H1 (cell line): Measurements from ENCODE around the gene SLC8A1. TPM values are rescaled to one million over a fixed set of nuclear protein-coding genes. Genes with fewer than 3 reads are reported as not detected.

ENCODE experiments used
- CEBPB ChIP-seq: IDR thresholded peaks from 2 replicates; pipeline ENCODE4 v1.6.1; 2012; ENCODE audit warnings: low read depth, low read length
- EGR1 ChIP-seq: IDR thresholded peaks from 2 replicates; pipeline ENCODE4 v1.6.1; 2011; ENCODE audit warnings: low read depth, low read length, borderline replicate concordance
- EZH2 ChIP-seq: fragments of 200-600 bp; sonication (generic); IDR thresholded peaks from 2 replicates; pipeline ENCODE4 v1.7.1; 2012; ENCODE audit warnings: low read depth, mild to moderate bottlenecking, moderate library complexity, low read length, inconsistent platforms; ENCODE audit not compliant: severe bottlenecking
- KDM5A ChIP-seq: fragments of 200-600 bp; IDR thresholded peaks from 2 replicates; pipeline ENCODE4 v1.7.1; 2012; ENCODE audit warnings: mild to moderate bottlenecking, low read length, inconsistent platforms, mixed read lengths
- RFX5 ChIP-seq: IDR thresholded peaks from 2 replicates; pipeline ENCODE4 v1.6.1; 2011; ENCODE audit warnings: low read depth, low read length, improper control_type of control experiment, borderline replicate concordance
- SP4 ChIP-seq: IDR thresholded peaks from 2 replicates; pipeline ENCODE4 v1.6.1; 2012; ENCODE audit warnings: low read length, inconsistent platforms
- TCF12 ChIP-seq: IDR thresholded peaks from 2 replicates; pipeline ENCODE4 v1.6.1; 2011; ENCODE audit warnings: low read depth, mild to moderate bottlenecking, low read length
- YY1 ChIP-seq: IDR thresholded peaks from 2 replicates; pipeline ENCODE4 v1.6.1; 2011; ENCODE audit warnings: low read depth, mild to moderate bottlenecking, low read length
- polyA plus RNA-seq, 7 experiments: library from polyadenylated mRNA; depleted of rRNA in 3 of 7; stranded (reverse) in 5 of 7; unstranded in 2 of 7; fragments of >200 nt in 5 of 7; fragments of 200-250 nt in 2 of 7; gene quantifications; 1 replicate in 5 of 7; 2 replicates in 1 of 7; 4 replicates in 1 of 7; pipeline versions ENCODE4 v1.2.1 to v1.2.3, GENCODE V29; 2011 to 2013; ENCODE audit warnings: missing spikeins in 2 of 7, mixed read lengths in 2 of 7
- total RNA-seq: library from RNA; stranded (reverse); fragmentation: NEBNext Ultra II Directional; extraction: Animal tissue kit (Norgen Biotek cat#: 25700); gene quantifications from 2 replicates; pipeline ENCODE4 v1.2.1, GENCODE V29; 2021
- TF ChIP-seq, protein P1 (sequence below): IDR thresholded peaks from 2 replicates; pipeline ENCODE4 v1.6.1; 2012; ENCODE audit warnings: low read length, inconsistent platforms

Gene SLC8A1
- total and polyA plus RNA-seq, 2 of the 8 experiments (the other 6 are each of a cell fraction or from before 2014, with no cell fraction given) = 0.68 to 3.6 TPM

DNA sequence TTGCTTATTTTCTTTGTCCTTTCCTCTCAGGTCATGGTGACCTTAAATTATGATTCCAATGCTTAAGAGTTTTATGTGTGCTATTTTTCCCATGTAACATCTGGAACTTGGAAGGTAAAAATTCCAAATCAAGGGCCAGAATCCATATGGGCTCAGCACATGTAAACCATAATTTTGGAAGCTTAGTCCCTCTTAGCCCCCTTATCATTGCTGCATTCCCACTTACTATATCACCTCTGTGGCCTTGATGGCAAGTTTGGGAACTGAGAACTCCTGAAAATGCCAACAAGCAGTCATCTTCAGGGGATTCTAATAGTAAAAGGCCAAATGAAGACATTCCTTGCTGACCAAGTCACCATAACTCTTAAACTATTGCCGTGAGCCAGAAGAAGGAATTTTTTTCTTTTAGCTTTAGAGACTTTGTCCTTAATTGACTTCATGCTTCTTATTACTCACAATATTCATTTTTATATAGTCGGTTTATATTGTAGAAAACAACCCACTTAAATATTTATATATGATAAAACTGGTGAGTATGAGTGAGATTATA lies 251.4 kb downstream of the SLC8A1 start (continued):
- no peak for TF ChIP-seq EZH2
- no peak for TF ChIP-seq CEBPB
- TF ChIP-seq, protein P1, sequence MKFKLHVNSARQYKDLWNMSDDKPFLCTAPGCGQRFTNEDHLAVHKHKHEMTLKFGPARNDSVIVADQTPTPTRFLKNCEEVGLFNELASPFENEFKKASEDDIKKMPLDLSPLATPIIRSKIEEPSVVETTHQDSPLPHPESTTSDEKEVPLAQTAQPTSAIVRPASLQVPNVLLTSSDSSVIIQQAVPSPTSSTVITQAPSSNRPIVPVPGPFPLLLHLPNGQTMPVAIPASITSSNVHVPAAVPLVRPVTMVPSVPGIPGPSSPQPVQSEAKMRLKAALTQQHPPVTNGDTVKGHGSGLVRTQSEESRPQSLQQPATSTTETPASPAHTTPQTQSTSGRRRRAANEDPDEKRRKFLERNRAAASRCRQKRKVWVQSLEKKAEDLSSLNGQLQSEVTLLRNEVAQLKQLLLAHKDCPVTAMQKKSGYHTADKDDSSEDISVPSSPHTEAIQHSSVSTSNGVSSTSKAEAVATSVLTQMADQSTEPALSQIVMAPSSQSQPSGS = no peak
- no peak for TF ChIP-seq EGR1
- no peak for TF ChIP-seq KDM5A
- no peak for TF ChIP-seq RFX5
- TF ChIP-seq TCF12 = no peak
- TF ChIP-seq YY1 = no peak
- no peak for TF ChIP-seq SP4
